Neural progenitor cell (in vitro differentiated cells): ENCODE data around the gene TMEM205. TPM values are rescaled to one million over a fixed set of nuclear protein-coding genes. Genes with fewer than 3 reads are reported as not detected.
A peak's percentile ranks its signal among the peaks of the same experiment; 100 is the strongest.

Experiments used
- DNase-seq: peaks from one replicate; pipeline ENCODE4 v3.0.0-alpha.2; 2016; ENCODE audit warnings: low spot score
- H2AFZ ChIP-seq: fragments of 200-600 bp; sonication (generic); replicated peaks from 2 replicates; pipeline ENCODE4 v1.6.1; 2016; ENCODE audit warnings: antibody characterized with exemption
- H3F3A ChIP-seq: fragments of 200-600 bp; sonication (generic); 2 replicates; pipeline ENCODE4 v1.6.1; 2016; ENCODE audit warnings: antibody characterized with exemption, low read depth
- H3K27ac ChIP-seq: fragments of 200-600 bp; sonication (generic); 2 replicates; pipeline ENCODE4 v1.5.1; 2016; ENCODE audit warnings: mild to moderate bottlenecking
- H3K27me3 ChIP-seq: fragments of 200-600 bp; sonication (generic); 2 replicates; pipeline ENCODE4 v1.6.1; 2016; ENCODE audit warnings: mild to moderate bottlenecking, moderate library complexity
- H3K36me3 ChIP-seq: fragments of 200-600 bp; sonication (generic); 2 replicates; pipeline ENCODE4 v1.5.1; 2016
- H3K4me1 ChIP-seq: fragments of 200-600 bp; sonication (generic); 2 replicates; pipeline ENCODE4 v1.6.1; 2016; ENCODE audit warnings: mixed run types
- H3K4me2 ChIP-seq: fragments of 200-600 bp; sonication (generic); 2 replicates; pipeline ENCODE4 v1.6.1; 2016
- H3K4me3 ChIP-seq: fragments of 200-600 bp; sonication (generic); 2 replicates; pipeline ENCODE4 v1.5.1; 2016
- H3K79me2 ChIP-seq: fragments of 200-600 bp; sonication (generic); 2 replicates; pipeline ENCODE4 v1.6.1; 2016; ENCODE audit warnings: low read depth
- H3K9ac ChIP-seq: fragments of 200-600 bp; sonication (generic); 2 replicates; pipeline ENCODE4 v1.6.1; 2016
- H3K9me3 ChIP-seq: fragments of 200-600 bp; sonication (generic); 2 replicates; pipeline ENCODE4 v1.5.1; 2016; ENCODE audit warnings: low read depth
- H4K20me1 ChIP-seq: fragments of 200-600 bp; sonication (generic); 2 replicates; pipeline ENCODE4 v1.6.1; 2016; ENCODE audit warnings: low read depth
- H3K27ac Mint-ChIP-seq: 3 replicates; pipeline ENCODE4 v1.8.0; 2021; ENCODE audit warnings: mixed read lengths
- H3K27me3 Mint-ChIP-seq: 2 replicates; pipeline ENCODE4 v1.8.0; 2022; ENCODE audit warnings: low read depth, mild to moderate bottlenecking, inconsistent platforms, moderate library complexity, mixed read lengths; ENCODE audit not compliant: insufficient read depth
- H3K36me3 Mint-ChIP-seq: 3 replicates; pipeline ENCODE4 v1.8.0; 2021; ENCODE audit warnings: mixed read lengths
- H3K4me1 Mint-ChIP-seq: 3 replicates; pipeline ENCODE4 v1.8.0; 2021; ENCODE audit warnings: mixed read lengths
- H3K4me3 Mint-ChIP-seq: 3 replicates; pipeline ENCODE4 v1.8.0; 2021; ENCODE audit warnings: mild to moderate bottlenecking, moderate library complexity, mixed read lengths
- H3K9me3 Mint-ChIP-seq: 3 replicates; pipeline ENCODE4 v1.8.0; 2020; ENCODE audit warnings: mixed read lengths
- EZH2 ChIP-seq: fragments of 200-600 bp; sonication (generic); IDR thresholded peaks from 2 replicates; pipeline ENCODE4 v1.6.1; 2017; ENCODE audit warnings: antibody characterized with exemption, mild to moderate bottlenecking, moderate library complexity
- EZH2phosphoT487 ChIP-seq: fragments of 200-600 bp; sonication (generic); IDR thresholded peaks from 2 replicates; pipeline ENCODE4 v1.6.1; 2017; ENCODE audit warnings: antibody characterized with exemption
- total RNA-seq: library from RNA; depleted of rRNA; stranded (reverse); fragments of >200 nt; gene quantifications from 2 replicates; pipeline ENCODE4 v1.2.3, GENCODE V29; 2015; ENCODE audit warnings: low replicate concordance
- TF ChIP-seq, protein P1 (sequence below): fragments of 200-600 bp; sonication (generic); IDR thresholded peaks from 2 replicates; pipeline ENCODE4 v1.5.1; 2017; ENCODE audit warnings: antibody characterized with exemption, mild to moderate bottlenecking

Gene TMEM205
- total RNA-seq, 1 donor from 2014 or later: 57.0 TPM

DNA sequence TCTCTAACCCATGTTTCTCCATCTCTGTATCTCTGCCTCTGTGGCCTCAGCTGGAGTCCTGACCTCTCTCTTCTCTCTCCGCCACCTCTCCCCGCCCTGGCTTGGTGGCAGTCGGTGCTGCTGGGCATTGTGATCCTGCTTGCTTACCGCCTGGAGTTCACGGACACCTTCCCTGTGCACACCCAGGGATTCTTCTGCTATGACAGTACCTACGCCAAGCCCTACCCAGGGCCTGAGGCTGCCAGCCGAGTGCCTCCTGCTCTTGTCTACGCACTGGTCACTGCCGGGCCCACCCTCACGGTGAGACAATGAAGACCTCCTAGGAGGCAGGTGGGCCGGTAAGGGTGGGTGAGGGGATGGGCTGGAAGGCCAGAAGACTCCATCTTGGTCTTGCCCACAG, 13.4 kb upstream of the TMEM205 start:
- Histone ChIP-seq H3K27me3 (peaks cover 59% of the 10 kb centered on the region), H3K79me2 (no peaks in the 10 kb centered on the region), H2AFZ (no peak overlapping the region), H3K4me3 (no peak overlapping the region), H3K9me3 (no peaks in the 10 kb centered on the region), H3K4me1 (peaks cover 4% of the 10 kb centered on the region), H3K27ac (no peak overlapping the region), H3K36me3 (no peaks in the 10 kb centered on the region), H4K20me1 (peaks cover 21% of the 10 kb centered on the region), H3K4me2 (no peak overlapping the region), H3K9ac (no peak overlapping the region), H3F3A (peaks cover 11% of the 10 kb centered on the region)
- H3K36me3 Mint-ChIP-seq: no peaks in the 10 kb centered on the region
- TF ChIP-seq, protein P1, sequence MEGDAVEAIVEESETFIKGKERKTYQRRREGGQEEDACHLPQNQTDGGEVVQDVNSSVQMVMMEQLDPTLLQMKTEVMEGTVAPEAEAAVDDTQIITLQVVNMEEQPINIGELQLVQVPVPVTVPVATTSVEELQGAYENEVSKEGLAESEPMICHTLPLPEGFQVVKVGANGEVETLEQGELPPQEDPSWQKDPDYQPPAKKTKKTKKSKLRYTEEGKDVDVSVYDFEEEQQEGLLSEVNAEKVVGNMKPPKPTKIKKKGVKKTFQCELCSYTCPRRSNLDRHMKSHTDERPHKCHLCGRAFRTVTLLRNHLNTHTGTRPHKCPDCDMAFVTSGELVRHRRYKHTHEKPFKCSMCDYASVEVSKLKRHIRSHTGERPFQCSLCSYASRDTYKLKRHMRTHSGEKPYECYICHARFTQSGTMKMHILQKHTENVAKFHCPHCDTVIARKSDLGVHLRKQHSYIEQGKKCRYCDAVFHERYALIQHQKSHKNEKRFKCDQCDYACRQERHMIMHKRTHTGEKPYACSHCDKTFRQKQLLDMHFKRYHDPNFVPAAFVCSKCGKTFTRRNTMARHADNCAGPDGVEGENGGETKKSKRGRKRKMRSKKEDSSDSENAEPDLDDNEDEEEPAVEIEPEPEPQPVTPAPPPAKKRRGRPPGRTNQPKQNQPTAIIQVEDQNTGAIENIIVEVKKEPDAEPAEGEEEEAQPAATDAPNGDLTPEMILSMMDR: no peak
- TF ChIP-seq EZH2phosphoT487 (no peak), EZH2 (no peak)
- no peak for DNase-seq
- H3K4me1 Mint-ChIP-seq: peaks cover 19% of the 10 kb centered on the region
- no peak overlapping the region for H3K27ac Mint-ChIP-seq
- no peak overlapping the region for H3K4me3 Mint-ChIP-seq
- peaks cover 17% of the 10 kb centered on the region for H3K27me3 Mint-ChIP-seq
- no peaks in the 10 kb centered on the region for H3K9me3 Mint-ChIP-seq

DNA sequence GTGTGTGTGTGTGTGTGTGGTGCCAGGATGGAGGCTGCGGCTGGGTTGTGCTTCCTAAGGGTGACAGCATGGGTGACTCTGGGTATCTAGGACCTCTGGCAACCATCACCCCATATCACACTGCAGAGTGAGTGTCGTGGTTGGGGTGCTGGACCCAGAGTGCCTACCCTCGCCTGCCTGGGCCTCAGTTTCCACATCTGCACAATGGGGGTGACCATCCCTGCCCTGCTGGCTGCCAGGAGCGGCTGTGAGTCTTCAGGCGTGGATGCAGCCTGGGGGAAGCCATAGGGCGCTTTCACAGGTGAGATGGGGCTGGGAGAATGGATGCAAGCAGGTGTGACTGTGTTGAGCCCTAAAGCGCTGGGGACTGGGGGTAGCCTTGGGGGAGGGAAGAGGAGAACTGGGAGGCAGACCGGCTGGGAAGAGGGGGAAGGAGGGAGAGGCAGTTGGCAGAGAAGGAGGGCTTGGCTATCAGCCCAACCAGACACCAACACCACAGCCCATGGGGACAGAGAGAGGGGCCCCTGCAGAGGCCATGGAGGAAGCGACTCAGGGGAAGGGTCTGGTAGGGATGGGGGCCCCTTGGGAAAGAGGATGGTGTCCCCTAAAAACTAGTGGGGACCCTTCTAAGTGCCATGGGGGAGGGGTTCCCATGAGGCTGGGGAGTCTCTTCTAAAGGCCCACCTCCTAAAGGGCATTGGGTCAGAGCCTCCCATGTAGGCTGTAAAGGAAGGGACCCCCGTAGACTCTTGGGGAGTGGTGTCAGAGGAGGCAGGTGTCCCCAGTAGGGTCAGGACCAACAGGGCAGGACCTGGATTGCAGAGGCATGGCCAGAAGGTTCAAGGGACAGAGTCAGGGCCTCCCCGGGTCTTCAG, 10.8 kb upstream of the TMEM205 start:
- H2AFZ ChIP-seq: no peak overlapping the region
- no peak overlapping the region for H3K4me3 ChIP-seq
- no peaks in the 10 kb centered on the region for H3K79me2 ChIP-seq
- peaks cover 59% of the 10 kb centered on the region for H3K27me3 ChIP-seq
- peaks cover 4% of the 10 kb centered on the region for H3K4me1 ChIP-seq
- no peak overlapping the region for H3K4me2 ChIP-seq
- no peaks in the 10 kb centered on the region for H3K9me3 ChIP-seq
- peaks cover 20% of the 10 kb centered on the region for H3K4me1 Mint-ChIP-seq
- peaks cover 23% of the 10 kb centered on the region for H3K27me3 Mint-ChIP-seq
- H3K27ac Mint-ChIP-seq: no peak overlapping the region
- H3F3A ChIP-seq: peaks cover 9% of the 10 kb centered on the region
- TF ChIP-seq EZH2phosphoT487 (no peak), EZH2 (no peak)
- TF ChIP-seq, protein P1: no peak
- H3K36me3 Mint-ChIP-seq: no peaks in the 10 kb centered on the region
- no peak overlapping the region for H3K27ac ChIP-seq
- no peak for DNase-seq
- peaks cover 14% of the 10 kb centered on the region for H4K20me1 ChIP-seq
- H3K36me3 ChIP-seq: no peaks in the 10 kb centered on the region
- H3K4me3 Mint-ChIP-seq: peak overlapping the region; percentile 79
- H3K9me3 Mint-ChIP-seq: no peaks in the 10 kb centered on the region
- no peak overlapping the region for H3K9ac ChIP-seq

DNA sequence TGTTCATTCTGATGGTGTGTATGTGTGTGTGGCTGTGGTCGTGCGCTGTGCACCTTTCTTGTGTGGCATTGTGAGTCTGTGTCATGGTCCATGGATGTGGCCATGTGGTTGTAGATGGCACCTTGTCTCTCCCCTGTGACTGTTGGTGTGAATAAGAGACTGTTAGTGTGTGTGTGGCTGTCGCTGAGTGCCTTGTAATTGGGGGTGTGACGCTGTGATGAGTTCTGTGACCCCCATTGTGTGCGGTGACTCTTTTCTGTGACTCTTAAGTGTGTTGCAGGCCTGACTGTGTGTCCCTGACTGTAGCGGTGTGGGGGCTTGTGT, 10.0 kb upstream of the TMEM205 start:
- Histone ChIP-seq H3F3A (peaks cover 9% of the 10 kb centered on the region), H3K27ac (no peak overlapping the region), H3K4me3 (no peak overlapping the region), H4K20me1 (peaks cover 9% of the 10 kb centered on the region), H3K9me3 (no peaks in the 10 kb centered on the region), H2AFZ (no peak overlapping the region), H3K9ac (no peak overlapping the region), H3K36me3 (no peaks in the 10 kb centered on the region), H3K4me2 (no peak overlapping the region), H3K79me2 (no peaks in the 10 kb centered on the region), H3K4me1 (peaks cover 3% of the 10 kb centered on the region), H3K27me3 (peaks cover 56% of the 10 kb centered on the region)
- no peak for DNase-seq
- Mint-ChIP-seq H3K27ac (peak overlapping the region; percentile 55), H3K4me1 (peaks cover 19% of the 10 kb centered on the region), H3K36me3 (no peaks in the 10 kb centered on the region), H3K27me3 (peaks cover 26% of the 10 kb centered on the region), H3K4me3 (peak overlapping the region; percentile 79), H3K9me3 (no peaks in the 10 kb centered on the region)
- TF ChIP-seq EZH2phosphoT487 (no peak), EZH2 (no peak)
- TF ChIP-seq, protein P1: no peak
